HG03045 (cell line): ENCODE data around the gene PPP2R5A.
"Not testable (repeated sequence)": the region's sequence is repeated elsewhere in the genome, so short reads cannot be mapped to it uniquely, and the experiment has no call there.

Experiments
- ATAC-seq: cut with Tn5 transposase; IDR thresholded peaks from one replicate; pipeline ENCODE4 v1.9.1; 2021; ENCODE audit warnings: mild to moderate bottlenecking, moderate library complexity; ENCODE audit not compliant: unreplicated experiment

PPP2R5A gene

DNA sequence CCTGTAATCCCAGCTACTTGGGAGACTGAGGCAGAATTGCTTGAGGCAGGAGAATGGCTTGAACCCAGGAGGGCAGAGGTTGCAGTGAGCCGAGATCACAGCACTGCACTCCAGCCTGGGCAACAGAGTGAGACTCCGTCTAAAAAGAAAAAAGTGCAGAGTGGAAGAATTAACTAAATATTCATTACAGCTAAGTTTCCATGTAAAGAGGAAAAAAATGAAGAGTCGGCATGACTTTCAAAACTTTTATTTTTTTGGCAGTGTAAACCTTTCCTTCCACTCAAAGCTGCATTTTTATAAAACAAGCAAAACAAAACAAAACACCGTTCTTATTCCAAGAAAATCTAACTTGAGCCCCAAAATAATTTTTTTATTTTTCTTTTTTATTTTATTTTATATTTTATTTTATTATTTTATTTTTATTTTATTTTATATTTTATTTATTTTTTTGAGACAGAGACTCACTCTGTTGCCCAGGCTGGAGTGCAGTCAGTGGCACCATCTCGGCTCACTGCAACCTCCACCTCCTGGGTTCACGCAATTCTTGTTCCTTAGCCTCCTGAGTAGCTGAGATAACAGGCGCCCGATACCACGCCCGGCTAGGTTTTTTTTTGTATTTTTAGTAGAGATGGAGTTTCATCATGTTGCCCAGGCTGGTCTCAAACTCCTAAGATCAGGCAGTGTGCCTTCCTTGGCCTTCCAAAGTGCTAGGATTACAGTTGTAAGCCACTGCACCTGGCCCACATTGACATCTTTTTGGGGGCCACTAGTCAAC is 66.6 kb downstream of the PPP2R5A start:
- ATAC-seq: no peak

DNA sequence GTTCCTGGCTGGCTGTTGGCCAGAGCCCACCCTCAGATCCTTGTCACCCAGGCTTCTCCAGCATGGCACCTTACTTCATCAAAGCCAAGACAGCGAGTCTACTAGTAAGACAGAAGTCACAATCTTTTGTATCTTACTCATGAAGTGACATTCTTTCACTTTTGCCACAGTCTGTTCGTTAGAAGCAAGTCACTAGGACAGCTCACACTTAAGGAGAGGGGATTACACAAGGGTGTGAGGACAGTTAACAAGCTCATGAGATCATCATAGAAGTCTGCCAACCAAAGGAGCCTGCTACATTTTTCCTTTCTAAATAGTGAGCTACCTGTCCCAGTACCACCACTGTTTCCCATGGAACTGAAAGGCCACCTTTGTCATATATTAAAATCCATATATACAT is 68.0 kb downstream of the PPP2R5A start:
- no peak for ATAC-seq

DNA sequence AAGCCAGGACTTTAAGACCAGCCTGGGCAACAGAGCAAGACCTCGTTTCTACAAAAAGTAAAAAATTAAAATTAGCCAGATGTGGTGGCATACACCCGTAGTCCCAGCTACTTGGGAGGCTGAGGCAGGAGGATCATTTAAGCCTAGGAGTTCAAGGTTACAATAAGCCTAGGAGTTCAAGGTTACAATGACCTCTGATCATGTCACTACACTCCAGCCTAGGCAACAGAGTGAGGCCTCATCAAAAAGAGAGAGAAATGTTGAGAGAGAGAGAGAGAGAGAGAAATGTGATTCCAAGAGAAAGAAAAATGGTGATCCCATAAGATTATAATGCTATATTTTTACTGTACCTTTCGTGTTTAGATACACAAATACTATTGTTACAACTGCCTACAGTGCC is 69.3 kb downstream of the PPP2R5A start:
- ATAC-seq: no peak

DNA sequence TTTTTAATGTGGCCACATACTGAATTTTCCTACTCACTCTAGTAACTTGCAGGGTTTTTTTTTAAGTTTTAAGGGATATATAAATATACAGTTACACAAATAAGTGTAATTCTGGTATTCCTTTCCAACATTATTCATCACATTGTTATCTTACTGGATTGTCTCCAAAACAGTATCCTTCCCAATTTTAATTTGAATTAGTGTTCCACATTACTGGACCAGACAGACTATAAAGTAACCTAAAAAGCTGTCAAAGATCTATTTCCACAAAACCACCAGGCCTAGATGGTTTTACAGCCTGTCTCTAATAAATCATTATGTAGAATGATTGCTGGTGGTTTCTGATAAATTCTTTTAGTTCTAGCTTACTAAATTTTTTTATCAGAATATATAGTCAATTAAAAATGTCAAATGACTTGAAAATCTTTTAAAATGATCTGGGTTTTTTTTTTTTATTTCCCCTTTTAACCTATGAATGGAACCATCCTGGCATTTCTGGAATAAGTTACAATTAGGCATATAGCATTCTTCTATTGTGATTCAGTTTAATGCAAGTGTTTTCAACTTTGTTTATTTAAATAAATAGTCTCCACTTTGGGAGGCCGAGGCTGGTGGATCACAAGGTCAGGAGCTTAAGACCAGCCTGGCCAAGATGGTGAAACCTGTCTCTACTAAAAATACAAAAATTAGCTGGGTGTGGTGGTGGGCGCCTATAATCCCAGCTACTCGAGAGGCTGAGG is 70.2 kb downstream of the PPP2R5A start:
- no peak for ATAC-seq

DNA sequence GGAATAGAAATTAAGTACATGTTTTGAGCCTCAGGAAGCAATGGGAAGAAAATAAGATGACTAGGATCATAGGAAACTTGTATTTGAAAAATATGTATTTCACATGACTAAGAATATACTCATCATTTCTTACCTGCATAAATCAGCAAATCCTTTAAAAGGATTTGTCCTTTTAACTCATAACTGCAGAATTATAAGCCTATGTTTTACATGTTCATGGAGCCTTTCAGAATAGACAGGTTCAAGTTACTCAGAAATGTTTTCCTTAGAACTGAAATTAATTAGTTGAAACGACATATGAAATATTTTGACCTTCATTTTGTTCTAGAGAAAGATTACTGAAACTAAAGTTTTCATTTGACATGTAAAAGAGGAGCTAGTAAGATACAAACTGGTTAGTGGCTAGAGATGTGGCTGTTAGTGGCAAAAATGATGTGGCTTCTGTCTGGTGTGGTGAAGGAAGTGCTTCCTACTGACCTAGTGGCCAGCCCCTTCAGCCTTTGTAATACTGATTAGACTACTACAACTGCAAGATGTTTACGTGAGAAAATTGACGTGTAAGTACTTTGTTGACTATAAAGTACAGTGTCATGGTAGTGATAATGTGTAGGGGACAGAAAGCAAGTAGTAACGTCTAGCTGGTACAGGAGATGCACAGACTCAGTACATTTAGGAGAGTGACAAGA is 74.7 kb downstream of the PPP2R5A start:
- ATAC-seq: no peak

DNA sequence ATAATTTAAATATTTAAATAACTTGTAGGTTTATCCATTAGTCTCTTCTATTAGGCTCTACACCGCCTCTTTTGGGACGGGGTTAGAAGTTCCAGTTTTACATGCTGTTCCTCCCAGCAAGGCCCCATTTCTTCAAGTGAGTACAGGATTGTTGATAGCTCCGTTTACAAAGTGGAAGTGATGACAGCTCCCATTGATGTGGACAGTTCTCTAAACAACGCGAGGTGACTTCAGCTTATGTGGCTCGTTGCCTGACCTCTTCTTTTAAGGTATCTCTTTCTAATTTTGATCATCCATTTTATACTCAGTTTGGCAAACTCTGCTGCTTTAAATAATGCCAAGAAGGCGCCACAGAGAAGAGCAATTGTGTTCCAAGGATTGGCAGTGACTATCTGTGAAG is 79.8 kb downstream of the PPP2R5A start:
- ATAC-seq: no peak

DNA sequence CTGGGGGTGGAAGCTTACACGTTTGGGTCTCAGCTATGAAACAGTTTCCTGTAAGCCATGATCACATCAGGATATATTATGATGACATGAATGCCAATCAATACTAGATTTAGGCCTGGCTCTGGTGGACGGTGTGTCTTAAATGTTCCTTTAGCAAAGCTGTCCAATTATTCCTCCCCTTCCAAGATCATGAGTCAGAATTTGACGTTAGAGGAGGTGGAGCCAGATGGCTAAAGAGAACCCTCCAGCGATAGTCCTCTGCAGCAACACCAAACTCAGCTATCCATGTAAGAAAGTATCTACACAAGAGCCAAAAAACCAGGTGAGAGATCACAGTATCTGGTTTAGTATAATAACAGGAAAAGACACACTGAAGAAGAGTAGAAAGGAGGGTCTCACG is 81.7 kb downstream of the PPP2R5A start:
- no peak for ATAC-seq

DNA sequence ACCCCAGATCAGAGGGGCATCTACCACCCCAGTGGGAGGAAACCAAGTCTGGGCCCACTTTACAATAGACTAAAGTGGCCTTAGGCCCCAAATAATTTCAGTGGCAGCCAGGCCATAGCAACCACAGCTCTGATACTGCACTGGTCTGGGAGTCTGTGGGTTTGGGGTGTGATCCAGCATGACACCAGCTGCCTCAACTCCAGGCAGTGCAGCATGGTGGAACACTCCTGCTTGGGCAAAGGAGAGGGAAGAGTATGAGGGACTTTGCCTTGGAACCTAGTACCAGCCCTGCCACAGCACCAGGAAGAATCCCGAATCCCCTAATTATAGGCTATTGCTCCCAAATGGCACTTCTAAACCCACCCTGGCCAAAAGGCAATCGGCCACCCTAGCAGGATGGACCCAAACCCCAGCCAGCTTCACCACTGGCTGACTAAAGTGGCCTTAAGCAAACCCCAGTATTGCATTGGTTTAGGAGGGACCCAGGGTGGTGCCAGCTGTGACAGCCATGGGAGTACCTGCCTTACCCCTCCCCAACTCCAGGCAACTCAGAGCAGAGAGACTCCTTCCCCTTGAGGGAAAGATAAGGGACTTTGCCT is 82.4 kb downstream of the PPP2R5A start:
- no peak for ATAC-seq

DNA sequence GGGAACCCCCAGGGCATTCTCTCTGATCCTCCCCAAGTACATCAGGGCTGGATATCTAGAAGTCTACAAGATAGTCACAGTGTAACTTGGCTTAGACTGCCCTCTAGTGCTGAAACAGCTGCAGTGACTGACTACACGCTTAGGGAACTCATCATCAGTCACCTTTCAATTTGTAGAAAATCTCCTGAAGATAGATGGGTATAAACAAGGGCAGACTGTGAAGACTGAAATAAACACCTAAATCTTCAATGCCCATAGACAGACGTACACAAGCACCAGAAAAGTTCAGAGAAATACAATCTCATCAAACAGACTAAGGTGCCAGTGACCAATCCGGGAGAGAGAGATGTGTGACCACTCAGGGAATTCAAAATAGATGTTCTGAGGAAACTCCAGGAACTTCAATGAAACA is 82.9 kb downstream of the PPP2R5A start:
- no peak for ATAC-seq

DNA sequence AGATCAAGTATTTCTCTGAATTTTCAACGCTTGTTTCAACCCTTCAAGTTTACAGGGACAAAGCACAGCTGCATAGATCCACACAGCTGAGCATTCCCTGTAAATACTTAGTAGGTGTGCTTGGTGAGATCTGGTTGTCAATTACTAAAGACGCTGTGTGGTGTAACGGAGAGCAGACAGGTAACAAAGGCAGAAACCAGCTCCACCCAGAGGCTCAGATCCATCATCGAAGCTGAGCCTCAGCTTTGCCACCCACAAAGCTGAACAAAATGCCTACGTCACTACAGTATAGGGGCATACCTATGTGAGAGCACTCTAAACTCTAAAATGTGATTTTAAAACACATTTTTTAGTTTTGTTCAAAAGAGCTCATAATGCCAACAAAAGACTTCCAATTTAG is 90.8 kb downstream of the PPP2R5A start:
- no peak for ATAC-seq

DNA sequence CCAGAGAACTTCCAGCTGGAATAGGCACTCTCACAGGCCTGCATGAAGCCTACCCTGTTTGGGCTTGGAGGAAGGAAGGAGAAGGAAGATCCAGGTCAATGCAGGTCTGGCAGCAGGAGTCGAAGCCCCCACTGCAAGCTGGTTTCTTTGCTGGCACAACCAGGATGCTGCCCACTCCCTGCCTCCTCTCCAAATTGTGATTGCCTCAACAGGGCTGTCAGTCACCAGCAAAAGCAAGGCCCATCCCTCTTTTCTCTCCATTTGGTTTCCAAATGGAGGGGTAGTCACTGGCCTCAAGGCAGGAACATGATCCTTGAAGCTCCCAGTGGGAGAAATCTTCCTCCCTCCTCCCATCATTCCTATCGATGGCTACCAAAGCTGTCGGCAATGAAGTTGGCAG is 92.4 kb downstream of the PPP2R5A start:
- ATAC-seq: no peak

DNA sequence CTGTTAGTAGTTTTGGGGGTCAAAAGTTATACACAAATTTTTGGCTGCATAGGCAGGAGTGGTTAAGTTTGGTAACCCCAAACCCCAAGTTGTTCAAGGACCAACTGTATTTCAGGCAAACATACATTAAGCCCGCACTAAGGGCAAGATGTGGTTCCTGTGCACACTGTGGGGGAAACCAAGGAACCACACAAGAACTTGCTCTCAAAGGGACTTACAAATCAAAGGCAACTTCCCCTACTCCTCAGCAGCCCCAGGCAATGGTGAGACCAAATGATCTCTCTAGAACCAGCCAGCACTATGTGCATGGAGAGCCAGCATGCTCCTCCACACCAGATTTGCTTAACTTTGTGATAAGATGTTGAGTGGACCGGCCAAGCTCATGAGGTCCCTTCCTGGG is 94.2 kb downstream of the PPP2R5A start:
- ATAC-seq: no peak

DNA sequence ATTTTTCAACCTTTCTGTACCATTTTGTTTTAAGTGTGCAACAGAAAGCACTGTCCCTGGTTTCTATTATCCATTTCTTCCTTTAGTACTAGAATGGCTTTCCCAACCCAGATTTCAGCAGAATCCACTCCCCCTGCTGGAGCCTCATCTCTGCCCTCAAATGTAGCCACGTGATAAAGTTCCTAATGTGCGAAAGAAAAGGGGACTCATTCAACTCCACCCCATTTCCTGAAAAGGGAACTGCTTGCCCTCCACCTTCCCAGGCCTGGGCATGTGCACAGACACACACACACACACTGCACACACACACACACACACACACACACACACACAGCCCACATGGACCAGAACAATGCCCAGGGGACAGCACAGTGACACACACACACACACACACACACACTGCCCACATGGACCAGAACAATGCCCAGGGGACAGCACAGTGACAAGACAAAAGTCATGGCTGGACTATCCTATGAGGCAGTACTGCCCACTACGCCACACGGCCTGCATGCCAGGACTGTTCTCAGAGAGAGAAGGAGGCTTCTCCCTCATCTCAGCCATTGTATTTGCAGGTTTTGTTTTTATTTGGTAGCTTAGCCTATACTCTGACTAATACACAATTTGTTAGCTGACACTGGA is 96.3 kb downstream of the PPP2R5A start:
- no peak for ATAC-seq

DNA sequence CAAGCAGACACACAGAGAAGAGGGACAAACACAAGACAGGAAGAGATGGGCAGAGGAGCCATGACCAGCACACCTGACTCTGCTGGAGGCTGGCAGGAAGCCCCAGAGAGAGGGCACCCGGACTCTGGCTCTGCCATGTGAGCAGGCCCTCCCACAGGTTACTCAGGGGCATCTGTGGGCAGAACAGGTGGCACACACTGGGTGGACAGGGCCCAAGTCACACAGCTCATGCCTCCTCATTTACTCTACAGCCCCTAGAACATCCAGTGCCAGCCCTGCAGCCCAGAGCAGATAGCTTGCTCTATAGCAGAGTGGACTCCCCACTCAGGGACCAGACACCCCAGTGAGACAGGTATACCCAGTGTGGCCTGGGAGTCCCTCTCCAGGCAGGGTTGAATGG is 100.8 kb downstream of the PPP2R5A start:
- no peak for ATAC-seq

DNA sequence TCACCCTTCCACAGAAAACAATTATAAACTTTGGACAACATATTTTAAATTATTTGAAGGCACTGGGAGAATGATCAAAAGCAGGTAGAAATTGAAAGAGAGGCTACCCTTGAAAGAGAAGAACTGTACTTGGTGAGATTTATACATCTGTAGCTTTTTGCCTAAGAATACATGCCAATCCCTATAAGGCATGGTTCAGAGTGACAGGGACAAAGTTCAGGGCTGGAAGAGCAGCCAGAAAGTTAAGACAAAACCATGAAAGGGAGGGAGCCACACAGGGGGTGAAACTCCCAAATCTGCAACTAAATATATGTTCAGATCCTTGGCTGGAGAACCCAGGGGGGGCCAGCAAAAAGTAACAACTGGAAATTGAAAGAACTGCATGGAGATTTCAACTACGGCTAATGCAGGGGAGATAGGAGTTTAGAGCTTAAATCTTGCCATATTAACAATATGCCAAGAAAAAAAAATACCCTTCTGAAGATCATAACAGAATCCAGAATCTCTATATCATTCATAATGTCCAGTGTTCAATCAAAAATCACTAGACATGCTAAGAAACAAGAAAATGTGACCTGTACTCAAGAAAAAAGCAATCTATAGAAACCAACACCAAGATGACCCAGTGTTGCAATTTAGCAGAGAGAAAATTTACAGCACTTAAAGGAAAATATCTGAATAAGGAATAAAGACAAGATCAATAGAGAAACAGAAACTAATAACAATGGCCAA is 103.9 kb downstream of the PPP2R5A start:
- no peak for ATAC-seq

DNA sequence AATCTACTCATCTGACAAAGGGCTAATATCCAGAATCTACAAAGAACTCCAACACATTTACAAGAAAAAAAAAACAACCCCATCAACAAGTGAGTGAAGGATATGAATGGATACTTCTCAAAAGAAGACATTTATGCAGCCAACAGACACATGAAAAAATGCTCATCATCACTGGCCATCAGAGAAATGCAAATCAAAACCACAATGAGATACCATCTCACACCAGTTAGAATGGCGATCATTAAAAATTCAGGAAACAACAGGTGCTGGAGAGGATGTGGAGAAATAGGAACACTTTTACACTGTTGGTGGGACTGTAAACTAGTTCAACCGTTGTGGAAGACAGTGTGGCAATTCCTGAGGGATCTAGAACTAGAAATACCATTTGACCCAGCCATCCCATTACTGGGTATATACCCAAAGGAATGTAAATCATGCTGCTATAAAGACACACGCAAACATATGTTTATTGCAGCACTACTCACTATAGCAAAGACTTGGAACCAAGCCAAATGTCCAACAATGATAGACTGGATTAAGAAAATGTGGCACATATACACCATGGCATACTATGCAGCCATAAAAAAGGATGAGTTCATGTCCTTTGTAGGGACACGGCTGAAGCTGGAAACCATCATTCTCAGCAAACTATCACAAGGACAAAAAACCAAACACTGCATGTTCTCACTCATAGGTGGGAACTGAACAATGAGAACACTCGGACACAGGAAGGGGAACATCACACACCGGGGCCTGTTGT is 110.6 kb downstream of the PPP2R5A start:
- not testable (repeated sequence) for ATAC-seq

DNA sequence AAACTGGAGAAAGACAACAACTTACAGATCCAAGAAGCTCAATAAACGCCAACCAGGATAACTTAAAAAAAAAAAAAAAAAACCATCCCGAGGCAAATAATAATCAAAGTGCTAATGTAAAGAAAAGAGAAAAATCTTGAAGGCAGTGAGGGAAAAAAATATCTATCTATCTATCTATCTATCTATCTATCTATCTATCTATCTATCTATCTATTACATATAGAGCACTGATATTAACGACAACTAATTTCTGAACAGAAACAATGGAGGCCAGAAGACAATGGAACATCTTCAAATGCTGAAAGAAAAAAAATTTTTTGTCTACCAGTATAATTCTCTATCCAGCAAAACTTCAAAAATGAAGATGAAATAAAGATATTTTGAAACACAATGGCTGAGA is 111.4 kb downstream of the PPP2R5A start:
- ATAC-seq: no peak

DNA sequence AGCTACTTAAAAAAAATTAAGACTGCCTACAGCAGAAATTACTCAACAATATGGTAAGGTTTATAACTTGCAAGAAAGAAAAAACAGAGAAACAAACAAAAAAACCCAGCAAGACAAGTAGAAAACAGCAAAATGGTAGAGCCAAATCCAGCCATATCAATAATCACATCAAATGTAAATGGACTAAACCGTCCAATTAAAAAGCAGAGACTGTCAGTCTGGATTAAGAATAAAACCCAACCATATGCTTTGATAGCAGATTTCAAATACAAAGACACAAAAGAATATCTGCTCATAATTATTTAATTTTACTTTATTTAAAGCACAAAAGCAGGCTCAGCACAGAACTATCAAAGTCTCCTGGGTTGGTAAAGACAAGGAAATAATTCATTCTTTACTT is 112.0 kb downstream of the PPP2R5A start:
- no peak for ATAC-seq

DNA sequence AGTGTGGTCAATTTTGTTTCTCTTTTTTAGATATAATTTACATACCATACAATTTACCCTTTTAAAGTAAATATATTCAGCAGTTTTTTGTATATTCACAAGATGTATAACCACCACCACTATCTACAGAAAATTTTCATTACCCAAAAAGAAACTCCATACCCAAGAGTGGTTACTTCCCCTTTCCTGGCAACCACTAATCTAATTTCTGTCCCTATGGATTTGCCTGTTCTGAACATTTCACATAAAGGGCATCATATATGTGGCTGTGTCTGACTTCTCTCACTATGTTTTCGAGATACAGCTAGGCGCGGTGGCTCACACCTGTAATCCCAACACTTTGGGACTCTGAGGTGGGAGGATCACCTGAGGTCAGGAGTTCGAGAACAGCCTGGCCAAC is 115.8 kb downstream of the PPP2R5A start:
- no peak for ATAC-seq
